WTC11 (cell line): Measurements from ENCODE around the gene UBTD1. TPM values are rescaled to one million over a fixed set of nuclear protein-coding genes. Genes with fewer than 3 reads are reported as not detected.

Source experiments
- ATAC-seq: fragments of 200-7000 bp; cut with Tn5 transposase; 2 replicates; pipeline ENCODE4 v1.10.0; 2021; ENCODE audit warnings: mild to moderate bottlenecking, moderate library complexity
- CTCF ChIA-PET: fragments of 300-600 bp; sonication (Branson Sonifier 250); formaldehyde crosslinking; loops from one replicate; lab custom pipeline; 2021; ENCODE audit warnings: antibody characterized with exemption; lab: Charles Lee
- POLR2A ChIA-PET: fragments of 350-600 bp; sonication (Branson Sonifier 250); formaldehyde crosslinking; loops from one replicate; lab custom pipeline; 2021; ENCODE audit warnings: antibody characterized with exemption; lab: Charles Lee
- DNase-seq: peaks from one replicate; pipeline ENCODE4 v3.0.0; 2021; ENCODE audit warnings: low spot score
- H3K27ac Mint-ChIP-seq: 2 replicates; pipeline ENCODE4 v1.8.0; 2021; ENCODE audit warnings: mixed read lengths
- H3K27me3 Mint-ChIP-seq: 2 replicates; pipeline ENCODE4 v1.8.0; 2021; ENCODE audit warnings: low read depth, mild to moderate bottlenecking, moderate library complexity, mixed read lengths
- H3K36me3 Mint-ChIP-seq: 2 replicates; pipeline ENCODE4 v1.8.0; 2021; ENCODE audit warnings: mixed read lengths
- H3K4me1 Mint-ChIP-seq: 2 replicates; pipeline ENCODE4 v1.8.0; 2022; ENCODE audit warnings: mixed read lengths
- H3K4me3 Mint-ChIP-seq: 2 replicates; pipeline ENCODE4 v1.8.0; 2021; ENCODE audit warnings: mild to moderate bottlenecking, moderate library complexity, mixed read lengths
- H3K9me3 Mint-ChIP-seq: 2 replicates; pipeline ENCODE4 v1.8.0; 2021; ENCODE audit warnings: mixed read lengths
- ELF4 ChIP-seq: sonication (generic); formaldehyde crosslinking; IDR thresholded peaks from 2 replicates; pipeline ENCODE4 v1.8.1; 2022; ENCODE audit warnings: low read depth, mild to moderate bottlenecking, moderate library complexity, missing genetic modification reagents
- ESRRA ChIP-seq: sonication (generic); formaldehyde crosslinking; IDR thresholded peaks from 2 replicates; pipeline ENCODE4 v1.8.1; 2022; ENCODE audit warnings: mild to moderate bottlenecking, missing genetic modification reagents, borderline replicate concordance
- FOXP1 ChIP-seq: sonication (generic); formaldehyde crosslinking; IDR thresholded peaks from 2 replicates; pipeline ENCODE4 v1.8.0; 2022; ENCODE audit warnings: missing genetic modification reagents, mild to moderate bottlenecking, moderate library complexity, borderline replicate concordance
- GRHL2 ChIP-seq: fragments of 250-450 bp; sonication (Bioruptor Pico); IDR thresholded peaks from 2 replicates; pipeline ENCODE4 v1.8.0; 2022; ENCODE audit warnings: mild to moderate bottlenecking, moderate library complexity; ENCODE audit not compliant: insufficient replicate concordance, severe bottlenecking
- HMGA2 ChIP-seq: fragments of 250-450 bp; sonication (Bioruptor Pico); IDR thresholded peaks from 2 replicates; pipeline ENCODE4 v1.4.0; 2021; ENCODE audit warnings: mild to moderate bottlenecking, moderate library complexity
- JUN ChIP-seq: sonication (generic); formaldehyde crosslinking; IDR thresholded peaks from 2 replicates; pipeline ENCODE4 v1.8.0; 2023; ENCODE audit warnings: mild to moderate bottlenecking, missing genetic modification reagents
- NFATC4 ChIP-seq: fragments of 250-450 bp; sonication (Bioruptor Pico); IDR thresholded peaks from 2 replicates; pipeline ENCODE4 v1.9.0; 2021; ENCODE audit warnings: mild to moderate bottlenecking
- NR2C2 ChIP-seq: sonication (generic); formaldehyde crosslinking; IDR thresholded peaks from 2 replicates; pipeline ENCODE4 v1.8.0; 2022; ENCODE audit warnings: mild to moderate bottlenecking, missing genetic modification reagents
- RORB ChIP-seq: fragments of 250-450 bp; sonication (Bioruptor Pico); IDR thresholded peaks from 2 replicates; pipeline ENCODE4 v1.9.0; 2021; ENCODE audit warnings: mild to moderate bottlenecking
- SMAD3 ChIP-seq: sonication (generic); formaldehyde crosslinking; IDR thresholded peaks from 2 replicates; pipeline ENCODE4 v1.8.0; 2022; ENCODE audit warnings: missing genetic modification reagents, mild to moderate bottlenecking, borderline replicate concordance
- SP1 ChIP-seq: sonication (generic); formaldehyde crosslinking; conservative IDR thresholded peaks from 2 replicates; pipeline ENCODE4 v1.8.1; 2022; ENCODE audit warnings: missing genetic modification reagents
- TEAD4 ChIP-seq: sonication (generic); formaldehyde crosslinking; IDR thresholded peaks from 2 replicates; pipeline ENCODE4 v1.8.0; 2022; ENCODE audit warnings: mild to moderate bottlenecking, missing genetic modification reagents
- ZNF121 ChIP-seq: sonication (generic); formaldehyde crosslinking; IDR thresholded peaks from 2 replicates; pipeline ENCODE4 v1.8.0; 2023; ENCODE audit warnings: missing genetic modification reagents
- ZNF138 ChIP-seq: sonication (generic); formaldehyde crosslinking; conservative IDR thresholded peaks from 2 replicates; pipeline ENCODE4 v1.8.1; 2022; ENCODE audit warnings: mild to moderate bottlenecking, moderate library complexity, missing genetic modification reagents
- ZNF396 ChIP-seq: fragments of 250-450 bp; sonication (Bioruptor Pico); IDR thresholded peaks from 2 replicates; pipeline ENCODE4 v1.8.0; 2021; ENCODE audit warnings: mild to moderate bottlenecking, moderate library complexity, borderline replicate concordance
- total RNA-seq: library from RNA; stranded (reverse); gene quantifications from 3 replicates; pipeline ENCODE4 v1.2.3, GENCODE V29; 2021
- TF ChIP-seq, protein P1 (sequence below): sonication (generic); formaldehyde crosslinking; IDR thresholded peaks from 2 replicates; pipeline ENCODE4 v1.8.1; 2022; ENCODE audit warnings: mild to moderate bottlenecking, moderate library complexity, missing genetic modification reagents
- TF ChIP-seq, protein P2 (sequence below): fragments of 250-450 bp; sonication (Bioruptor Pico); IDR thresholded peaks from 2 replicates; pipeline ENCODE4 v1.9.0; 2021; ENCODE audit warnings: mild to moderate bottlenecking
- TF ChIP-seq, protein P3 (sequence below): fragments of 200-600 bp; IDR thresholded peaks from 2 replicates; pipeline ENCODE4 v1.8.0; 2022; ENCODE audit warnings: antibody characterized with exemption
- TF ChIP-seq, protein P4 (sequence below): sonication (generic); formaldehyde crosslinking; IDR thresholded peaks from 2 replicates; pipeline ENCODE4 v1.8.1; 2023; ENCODE audit warnings: mild to moderate bottlenecking, missing genetic modification reagents
- TF ChIP-seq, protein P5 (sequence below): sonication (generic); formaldehyde crosslinking; conservative IDR thresholded peaks from 2 replicates; pipeline ENCODE4 v1.8.1; 2022; ENCODE audit warnings: mild to moderate bottlenecking, missing genetic modification reagents
- TF ChIP-seq, protein P6 (sequence below): sonication (generic); formaldehyde crosslinking; IDR thresholded peaks from 2 replicates; pipeline ENCODE4 v1.8.0; 2022; ENCODE audit warnings: mild to moderate bottlenecking, missing genetic modification reagents

UBTD1 gene
- total RNA-seq, 1 experiment from 2014 or later = 35.7 TPM

DNA sequence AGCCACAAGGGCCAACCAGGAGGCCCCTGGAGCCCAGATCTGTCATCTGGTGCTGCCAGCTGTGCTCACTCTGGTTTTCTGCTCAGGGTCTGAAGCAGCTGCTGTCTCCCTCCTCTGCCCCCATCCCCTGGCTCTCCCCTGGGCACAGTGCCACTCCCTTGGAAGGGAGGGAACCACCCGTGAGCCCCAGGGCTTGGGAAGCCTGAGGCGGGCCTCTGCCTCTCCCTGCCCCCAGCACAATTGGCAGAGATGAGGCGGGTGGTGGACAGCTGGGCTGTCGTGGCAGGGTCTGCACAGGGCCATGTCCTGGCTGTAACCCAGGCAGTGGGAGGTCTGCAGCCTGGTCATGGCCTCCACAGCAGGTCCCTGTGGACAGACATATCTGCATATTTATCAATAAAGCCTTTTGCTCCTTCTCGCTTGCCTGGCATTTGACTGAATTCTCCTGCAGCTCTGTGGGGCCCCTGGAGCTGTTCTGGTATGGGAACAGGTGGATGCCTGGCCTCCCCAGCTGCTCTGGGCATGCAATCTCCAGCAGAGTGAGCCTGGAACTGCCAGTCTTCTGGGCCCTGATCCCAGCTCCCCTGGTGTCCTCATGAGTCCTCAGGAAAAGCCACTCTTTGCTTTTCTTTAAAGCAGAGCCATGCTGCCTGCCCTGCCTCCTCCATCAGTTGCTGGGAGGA, 72.2 kb downstream of the UBTD1 start:
- CTCF ChIA-PET = interaction anchor here (1.0 to 2.8 kb wide), 12 partner anchors 18 to 192 kb away, joined by 3 to 55 read pairs (median 12); partner anchors contain the start of gene C10orf62
- DNase-seq = no peak

DNA sequence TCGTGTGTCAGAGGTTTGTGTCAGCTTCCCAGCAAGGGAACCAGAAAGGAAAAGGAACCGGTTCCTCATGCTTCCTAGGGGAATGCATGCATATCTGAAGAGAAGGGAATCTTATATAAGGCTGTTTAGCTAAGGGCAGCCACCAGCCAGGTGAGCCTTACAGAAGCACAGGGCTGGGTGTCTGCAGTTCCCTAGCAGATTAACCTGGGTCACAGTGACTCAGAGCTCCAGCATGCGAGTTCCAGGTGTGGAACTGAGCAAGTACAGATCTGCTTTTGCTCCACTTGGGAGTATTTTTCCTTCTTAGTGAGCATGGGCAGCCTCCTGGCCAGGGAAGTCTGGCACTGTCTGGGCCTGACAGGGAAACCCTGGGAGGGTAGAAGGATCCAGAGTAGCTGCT, 72.9 kb downstream of the UBTD1 start:
- no peaks in the 10 kb centered on the region for H3K27me3 Mint-ChIP-seq
- ATAC-seq = no peak
- H3K4me3 Mint-ChIP-seq = no peak overlapping the region
- H3K36me3 Mint-ChIP-seq = 0 out of 2 replicates have a peak, but pooled peaks cover 5% of the 10 kb centered on the region
- no peak for DNase-seq
- H3K9me3 Mint-ChIP-seq = no peaks in the 10 kb centered on the region
- peaks cover 5% of the 10 kb centered on the region for H3K4me1 Mint-ChIP-seq
- CTCF ChIA-PET = interaction anchor here (0.6 to 2.8 kb wide), 45 partner anchors 10 to 201 kb away, joined by 3 to 55 read pairs (median 5); partner anchors contain the start of genes AVPI1, C10orf62, HOGA1 and MORN4
- no peak overlapping the region for H3K27ac Mint-ChIP-seq
- POLR2A ChIA-PET = interaction anchor here (0.9 kb wide), 1 partner anchor 12 kb away, joined by 3 read pairs; no protein-coding TSS in a partner anchor
- no peak for TF ChIP-seq NFATC4 (CRISPR knock-in tag)
- TF ChIP-seq, protein P1, sequence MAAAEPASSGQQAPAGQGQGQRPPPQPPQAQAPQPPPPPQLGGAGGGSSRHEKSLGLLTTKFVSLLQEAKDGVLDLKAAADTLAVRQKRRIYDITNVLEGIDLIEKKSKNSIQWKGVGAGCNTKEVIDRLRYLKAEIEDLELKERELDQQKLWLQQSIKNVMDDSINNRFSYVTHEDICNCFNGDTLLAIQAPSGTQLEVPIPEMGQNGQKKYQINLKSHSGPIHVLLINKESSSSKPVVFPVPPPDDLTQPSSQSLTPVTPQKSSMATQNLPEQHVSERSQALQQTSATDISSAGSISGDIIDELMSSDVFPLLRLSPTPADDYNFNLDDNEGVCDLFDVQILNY = no peak
- no peak for TF ChIP-seq ZNF396 (CRISPR knock-in tag)
- TF ChIP-seq, protein P2, sequence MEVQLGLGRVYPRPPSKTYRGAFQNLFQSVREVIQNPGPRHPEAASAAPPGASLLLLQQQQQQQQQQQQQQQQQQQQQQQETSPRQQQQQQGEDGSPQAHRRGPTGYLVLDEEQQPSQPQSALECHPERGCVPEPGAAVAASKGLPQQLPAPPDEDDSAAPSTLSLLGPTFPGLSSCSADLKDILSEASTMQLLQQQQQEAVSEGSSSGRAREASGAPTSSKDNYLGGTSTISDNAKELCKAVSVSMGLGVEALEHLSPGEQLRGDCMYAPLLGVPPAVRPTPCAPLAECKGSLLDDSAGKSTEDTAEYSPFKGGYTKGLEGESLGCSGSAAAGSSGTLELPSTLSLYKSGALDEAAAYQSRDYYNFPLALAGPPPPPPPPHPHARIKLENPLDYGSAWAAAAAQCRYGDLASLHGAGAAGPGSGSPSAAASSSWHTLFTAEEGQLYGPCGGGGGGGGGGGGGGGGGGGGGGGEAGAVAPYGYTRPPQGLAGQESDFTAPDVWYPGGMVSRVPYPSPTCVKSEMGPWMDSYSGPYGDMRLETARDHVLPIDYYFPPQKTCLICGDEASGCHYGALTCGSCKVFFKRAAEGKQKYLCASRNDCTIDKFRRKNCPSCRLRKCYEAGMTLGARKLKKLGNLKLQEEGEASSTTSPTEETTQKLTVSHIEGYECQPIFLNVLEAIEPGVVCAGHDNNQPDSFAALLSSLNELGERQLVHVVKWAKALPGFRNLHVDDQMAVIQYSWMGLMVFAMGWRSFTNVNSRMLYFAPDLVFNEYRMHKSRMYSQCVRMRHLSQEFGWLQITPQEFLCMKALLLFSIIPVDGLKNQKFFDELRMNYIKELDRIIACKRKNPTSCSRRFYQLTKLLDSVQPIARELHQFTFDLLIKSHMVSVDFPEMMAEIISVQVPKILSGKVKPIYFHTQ (CRISPR knock-in tag) = no peak
- no peak for TF ChIP-seq FOXP1 (CRISPR knock-in tag)
- TF ChIP-seq, protein P3, sequence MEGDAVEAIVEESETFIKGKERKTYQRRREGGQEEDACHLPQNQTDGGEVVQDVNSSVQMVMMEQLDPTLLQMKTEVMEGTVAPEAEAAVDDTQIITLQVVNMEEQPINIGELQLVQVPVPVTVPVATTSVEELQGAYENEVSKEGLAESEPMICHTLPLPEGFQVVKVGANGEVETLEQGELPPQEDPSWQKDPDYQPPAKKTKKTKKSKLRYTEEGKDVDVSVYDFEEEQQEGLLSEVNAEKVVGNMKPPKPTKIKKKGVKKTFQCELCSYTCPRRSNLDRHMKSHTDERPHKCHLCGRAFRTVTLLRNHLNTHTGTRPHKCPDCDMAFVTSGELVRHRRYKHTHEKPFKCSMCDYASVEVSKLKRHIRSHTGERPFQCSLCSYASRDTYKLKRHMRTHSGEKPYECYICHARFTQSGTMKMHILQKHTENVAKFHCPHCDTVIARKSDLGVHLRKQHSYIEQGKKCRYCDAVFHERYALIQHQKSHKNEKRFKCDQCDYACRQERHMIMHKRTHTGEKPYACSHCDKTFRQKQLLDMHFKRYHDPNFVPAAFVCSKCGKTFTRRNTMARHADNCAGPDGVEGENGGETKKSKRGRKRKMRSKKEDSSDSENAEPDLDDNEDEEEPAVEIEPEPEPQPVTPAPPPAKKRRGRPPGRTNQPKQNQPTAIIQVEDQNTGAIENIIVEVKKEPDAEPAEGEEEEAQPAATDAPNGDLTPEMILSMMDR = no peak
- TF ChIP-seq, protein P4, sequence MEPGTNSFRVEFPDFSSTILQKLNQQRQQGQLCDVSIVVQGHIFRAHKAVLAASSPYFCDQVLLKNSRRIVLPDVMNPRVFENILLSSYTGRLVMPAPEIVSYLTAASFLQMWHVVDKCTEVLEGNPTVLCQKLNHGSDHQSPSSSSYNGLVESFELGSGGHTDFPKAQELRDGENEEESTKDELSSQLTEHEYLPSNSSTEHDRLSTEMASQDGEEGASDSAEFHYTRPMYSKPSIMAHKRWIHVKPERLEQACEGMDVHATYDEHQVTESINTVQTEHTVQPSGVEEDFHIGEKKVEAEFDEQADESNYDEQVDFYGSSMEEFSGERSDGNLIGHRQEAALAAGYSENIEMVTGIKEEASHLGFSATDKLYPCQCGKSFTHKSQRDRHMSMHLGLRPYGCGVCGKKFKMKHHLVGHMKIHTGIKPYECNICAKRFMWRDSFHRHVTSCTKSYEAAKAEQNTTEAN (CRISPR knock-in tag) = no peak
- TF ChIP-seq ESRRA = no peak
- TF ChIP-seq, protein P5, sequence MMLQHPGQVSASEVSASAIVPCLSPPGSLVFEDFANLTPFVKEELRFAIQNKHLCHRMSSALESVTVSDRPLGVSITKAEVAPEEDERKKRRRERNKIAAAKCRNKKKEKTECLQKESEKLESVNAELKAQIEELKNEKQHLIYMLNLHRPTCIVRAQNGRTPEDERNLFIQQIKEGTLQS (CRISPR knock-in tag) = no peak
- TF ChIP-seq ELF4 (CRISPR knock-in tag) = no peak
- TF ChIP-seq RORB (CRISPR knock-in tag) = no peak
- no peak for TF ChIP-seq NR2C2
- no peak for TF ChIP-seq HMGA2 (CRISPR knock-in tag)
- no peak for TF ChIP-seq ZNF121 (CRISPR knock-in tag)
- no peak for TF ChIP-seq JUN
- no peak for TF ChIP-seq SP1
- TF ChIP-seq, all 79 proteins: peak for 0

More for the DNA sequence above, 72.2 kb downstream of the UBTD1 start:
- no peak for TF ChIP-seq SMAD3 (CRISPR knock-in tag)
- TF ChIP-seq, protein P6, sequence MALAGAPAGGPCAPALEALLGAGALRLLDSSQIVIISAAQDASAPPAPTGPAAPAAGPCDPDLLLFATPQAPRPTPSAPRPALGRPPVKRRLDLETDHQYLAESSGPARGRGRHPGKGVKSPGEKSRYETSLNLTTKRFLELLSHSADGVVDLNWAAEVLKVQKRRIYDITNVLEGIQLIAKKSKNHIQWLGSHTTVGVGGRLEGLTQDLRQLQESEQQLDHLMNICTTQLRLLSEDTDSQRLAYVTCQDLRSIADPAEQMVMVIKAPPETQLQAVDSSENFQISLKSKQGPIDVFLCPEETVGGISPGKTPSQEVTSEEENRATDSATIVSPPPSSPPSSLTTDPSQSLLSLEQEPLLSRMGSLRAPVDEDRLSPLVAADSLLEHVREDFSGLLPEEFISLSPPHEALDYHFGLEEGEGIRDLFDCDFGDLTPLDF (CRISPR knock-in tag) = no peak
- TF ChIP-seq ZNF138 (CRISPR knock-in tag) = no peak
- TF ChIP-seq TEAD4 (CRISPR knock-in tag) = no peak
- no peak for TF ChIP-seq GRHL2
- H3K4me1 Mint-ChIP-seq = peaks cover 5% of the 10 kb centered on the region
- no peak overlapping the region for H3K4me3 Mint-ChIP-seq
- POLR2A ChIA-PET = no interaction called here
- H3K27ac Mint-ChIP-seq = peak overlapping the region; percentile 53; the same call in 1 of the 2 replicates
- no peak for ATAC-seq
- no peaks in the 10 kb centered on the region for H3K9me3 Mint-ChIP-seq
- 0 out of 2 replicates have a peak, but pooled peaks cover 5% of the 10 kb centered on the region for H3K36me3 Mint-ChIP-seq
- H3K27me3 Mint-ChIP-seq = no peaks in the 10 kb centered on the region
